ENCODE results near the gene NKAIN4.
"Not testable (repeated sequence)": the region's sequence is repeated elsewhere in the genome, so short reads cannot be mapped to it uniquely, and the experiment has no call there.

Gene NKAIN4

GRCh38 chr20:63234693-63235398, 19.4 kb downstream of the NKAIN4 start:
- peak; percentile 32 for DNase-seq

- no peak for DNase-seq
These were observed 20.3 kb downstream of the NKAIN4 start for GRCh38 chr20:63233924-63234323.

- DNase-seq: no peak
These were observed 21.3 kb downstream of the NKAIN4 start for GRCh38 chr20:63233061-63233344.

- no peak for DNase-seq
These were observed 21.8 kb downstream of the NKAIN4 start for GRCh38 chr20:63232235-63233060.

- DNase-seq: no peak
These were observed 23.4 kb downstream of the NKAIN4 start for GRCh38 chr20:63230800-63231268.

GRCh38 chr20:63228806-63229205, 25.5 kb downstream of the NKAIN4 start:
- no peak for DNase-seq

GRCh38 chr20:63227260-63227659, 27.0 kb downstream of the NKAIN4 start:
- DNase-seq: no peak

GRCh38 chr20:63226042-63226943, 28.0 kb downstream of the NKAIN4 start:
- no peak for DNase-seq

- DNase-seq: no peak
These were observed 29.2 kb downstream of the NKAIN4 start for GRCh38 chr20:63225082-63225454.

GRCh38 chr20:63224412-63225081, 29.7 kb downstream of the NKAIN4 start:
- no peak for DNase-seq

- DNase-seq: no peak
These were observed 30.4 kb downstream of the NKAIN4 start for GRCh38 chr20:63223826-63224207.

- DNase-seq: peak; percentile 42
These were observed 31.0 kb downstream of the NKAIN4 start for GRCh38 chr20:63223121-63223825.

GRCh38 chr20:63222541-63222940, 31.7 kb downstream of the NKAIN4 start:
- no peak for DNase-seq

GRCh38 chr20:63221400-63222053, 32.7 kb downstream of the NKAIN4 start:
- not testable (repeated sequence) for DNase-seq

- no peak for DNase-seq
These were observed 33.4 kb downstream of the NKAIN4 start for GRCh38 chr20:63220696-63221399.

GRCh38 chr20:63219866-63220521, 34.3 kb downstream of the NKAIN4 start:
- no peak for DNase-seq

- no peak for DNase-seq
These were observed 34.8 kb downstream of the NKAIN4 start for GRCh38 chr20:63219447-63219821.

- no peak for DNase-seq
These were observed 35.4 kb downstream of the NKAIN4 start for GRCh38 chr20:63218701-63219446.

GRCh38 chr20:63217706-63218105, 36.6 kb downstream of the NKAIN4 start:
- DNase-seq: no peak

Measured in activated CD8-positive, alpha-beta memory T cell treated with anti-CD3 and anti-CD28 coated beads, Interleukin-2, amount 50 U/mL, for 4 hours (primary cell).